NT2/D1 (cell line): Measurements from ENCODE around the gene IRAK2.

ENCODE experiments used
- YY1 ChIP-seq: IDR thresholded peaks from 2 replicates; pipeline ENCODE4 v1.6.1; 2011; ENCODE audit not compliant: insufficient read length, insufficient read depth
- ZNF274 ChIP-seq: IDR thresholded peaks from 2 replicates; pipeline ENCODE4 v1.6.1; 2011; ENCODE audit warnings: mild to moderate bottlenecking, low read depth, low read length

DNA sequence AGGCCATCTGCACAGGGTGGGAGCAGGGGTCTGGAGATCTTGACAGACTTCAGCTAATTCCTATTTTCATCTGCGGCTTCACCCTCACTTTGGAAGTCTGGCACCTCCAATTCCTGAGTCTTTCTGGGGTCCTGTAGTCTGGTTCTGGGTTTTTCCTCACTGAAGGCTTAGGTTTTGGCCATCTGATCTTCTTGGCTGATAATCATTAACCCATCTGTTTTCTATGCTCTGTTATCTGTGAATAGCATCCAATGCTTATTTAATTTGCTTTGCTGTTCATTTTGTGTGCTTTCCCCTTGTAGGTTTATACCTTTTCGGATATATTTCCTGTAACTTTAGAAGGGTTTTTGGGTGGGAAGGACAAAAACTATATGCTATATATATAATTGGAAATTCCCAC lies 101.1 kb downstream of the IRAK2 start:
- TF ChIP-seq ZNF274 (no peak), YY1 (no peak)
